Measurements from ENCODE around the gene CBFA2T2. TPM values are rescaled to one million over a fixed set of nuclear protein-coding genes. Genes with fewer than 3 reads are reported as not detected.

CBFA2T2 gene
- total and polyA plus RNA-seq, 2 of the 4 experiments (the other 2 are of a cell fraction): 3.8 to 6.2 TPM

- BruUV-seq (replicated peaks): no TSS peak
- H3K27ac ChIP-seq (ENCODE audit: insufficient read depth, low read length): no peak overlapping the region
- H3K14ac ChIP-seq (replicated peaks; ENCODE audit: low read depth, low read length): no peak overlapping the region
- dilution Hi-C loops (cut with HindIII; ENCODE audit: low sequenced_read_pairs, unreplicated experiment): no loop called here
- no peaks in the 10 kb centered on the region for H3K9me3 ChIP-seq (ENCODE audit: control insufficient read depth, insufficient read depth, low read length)
- H3K4me3 ChIP-seq (ENCODE audit: insufficient read depth, low read depth, low read length): no peak overlapping the region
- no peak for TF ChIP-seq USF2 (IDR thresholded peaks at IDR 0.05; ENCODE audit: low read depth, low read length)
- no peak for TF ChIP-seq FOS (IDR thresholded peaks at IDR 0.05; ENCODE audit: low read depth, low read length)
- TF ChIP-seq RFX5 (IDR thresholded peaks at IDR 0.05; ENCODE audit: low read depth, low read length): no peak
- TF ChIP-seq ELK1 (IDR thresholded peaks at IDR 0.05; ENCODE audit: borderline replicate concordance, low read depth, low read length): no peak
- no peak for TF ChIP-seq MAZ (IDR thresholded peaks at IDR 0.05; ENCODE audit: borderline replicate concordance, low read depth, low read length)
- no peak for TF ChIP-seq RAD21 (IDR thresholded peaks at IDR 0.05; ENCODE audit: low read length)
- TF ChIP-seq CTCF (conservative IDR thresholded peaks at IDR 0.05; ENCODE audit: low read depth, low read length): no peak
- no peak for TF ChIP-seq MAFK (IDR thresholded peaks at IDR 0.05; ENCODE audit: low read depth, low read length)
- no peak for TF ChIP-seq NFE2L2 (IDR thresholded peaks at IDR 0.05; ENCODE audit: low read depth, low read length)
- TF ChIP-seq POLR2A (IDR thresholded peaks at IDR 0.05; ENCODE audit: low read depth, low read length): no peak
- no peak for TF ChIP-seq RCOR1 (IDR thresholded peaks at IDR 0.05; ENCODE audit: insufficient replicate concordance, low read length)
- TF ChIP-seq SMC3 (IDR thresholded peaks at IDR 0.05; ENCODE audit: low read depth, low read length): no peak
- TF ChIP-seq CHD1 (IDR thresholded peaks at IDR 0.05; ENCODE audit: low read depth, low read length): no peak
- TF ChIP-seq MXI1 (IDR thresholded peaks at IDR 0.05; ENCODE audit: borderline replicate concordance, low read depth, low read length): no peak
- TF ChIP-seq CEBPB (IDR thresholded peaks at IDR 0.05; ENCODE audit: low read depth, low read length): no peak
- no peak for TF ChIP-seq BHLHE40 (IDR thresholded peaks at IDR 0.05; ENCODE audit: low read depth, low read length)
- whole genome bisulfite sequencing, 2 experiments (ENCODE audit: extremely low coverage in 2 of 2, insufficient read length in 1 of 2): 86% methylated on average over 1 of the region's 2 CpGs; no CpG with 5 or more reads in 1 of the 2 experiments
- no peak overlapping the region for H4K91ac ChIP-seq (ENCODE audit: insufficient read depth, low read depth, low read length)
- H3K23ac ChIP-seq (ENCODE audit: low read depth, low read length): no peak overlapping the region
- no peak overlapping the region for H4K5ac ChIP-seq (ENCODE audit: low read depth, low read length)
- ChIA-PET CTCF (interaction anchor here (0.6 to 0.7 kb wide), 2 partner anchors 9 to 61 kb away, joined by 3 read pairs; no protein-coding TSS in a partner anchor), POLR2A (ENCODE audit: unreplicated experiment) (no interaction called here)
- no peak overlapping the region for H3K4ac ChIP-seq (ENCODE audit: low read depth, low read length)
- DNase-seq (no peak), ATAC-seq (ENCODE audit: low read depth) (no peak)
- H3K56ac ChIP-seq (ENCODE audit: extremely low read depth, insufficient read depth, low read length): no peak overlapping the region
- H2BK20ac ChIP-seq (ENCODE audit: low read depth, low read length): no peak overlapping the region
- no peak overlapping the region for H2BK120ac ChIP-seq (ENCODE audit: low read depth, low read length)
- 0 out of 2 replicates have a peak, but pooled peaks cover 2% of the 10 kb centered on the region for H3K9me1 ChIP-seq (ENCODE audit: insufficient read depth, low read length)
- no peak overlapping the region for H3K18ac ChIP-seq (ENCODE audit: low read depth, low read length)
- H2AK5ac ChIP-seq (ENCODE audit: low read depth, low read length): no peak overlapping the region
- peaks cover 8% of the 10 kb centered on the region; the same call in 1 of the 2 replicates for H4K20me1 ChIP-seq (ENCODE audit: insufficient read depth, low read length)
- H3K27me3 ChIP-seq (ENCODE audit: control insufficient read depth, insufficient read depth, low read length): no peaks in the 10 kb centered on the region
- no peak overlapping the region for H3K4me2 ChIP-seq (ENCODE audit: low read depth, low read length)
- intact Hi-C loops (cut with micrococcal nuclease): no loop called here
- H2BK5ac ChIP-seq (ENCODE audit: low read depth, low read length, poor library complexity, severe bottlenecking): no peak overlapping the region
- H3K9ac ChIP-seq (ENCODE audit: low read depth, low read length): no peak overlapping the region
- no peak overlapping the region for H2AFZ ChIP-seq (replicated peaks; ENCODE audit: low read length, poor library complexity)
- H2BK15ac ChIP-seq (ENCODE audit: low read depth, low read length): no peak overlapping the region
- no peak overlapping the region for H4K8ac ChIP-seq (ENCODE audit: low read depth in 2 of 2, low read length in 2 of 2)
- in situ Hi-C loops (cut with MboI; ENCODE audit: low sequenced_read_pairs): no loop called here
- H3K36me3 ChIP-seq (ENCODE audit: control insufficient read depth, insufficient read depth, low read length): 0 out of 2 replicates have a peak, but pooled peaks cover 1% of the 10 kb centered on the region
- H3K79me1 ChIP-seq (ENCODE audit: low read depth in 1 of 2, low read length in 2 of 2): peaks cover 16 to 42% of the 10 kb centered on the region in 2 experiments
- no peak overlapping the region for H2AK9ac ChIP-seq (replicated peaks; ENCODE audit: low read depth, low read length, poor library complexity)
- no peaks in the 10 kb centered on the region for H3K4me1 ChIP-seq (ENCODE audit: control insufficient read depth, insufficient read depth, low read length)
Measured at GRCh38 chr20:33506576-33506975, 16.7 kb downstream of the CBFA2T2 start.

All from IMR-90 (cell line).